GM21528 (cell line): ENCODE measurements around the gene CLCF1.
"Not testable (repeated sequence)": the region's sequence is repeated elsewhere in the genome, so short reads cannot be mapped to it uniquely, and the experiment has no call there.

ENCODE experiments used
- ATAC-seq: cut with Tn5 transposase; IDR thresholded peaks from one replicate; pipeline ENCODE4 v1.9.1; 2021; ENCODE audit warnings: mild to moderate bottlenecking, moderate library complexity; ENCODE audit not compliant: unreplicated experiment, low FRiP score

The CLCF1 gene

GRCh38 chr11:67345247-67345919 is 28.0 kb downstream of the CLCF1 start:
- no peak for ATAC-seq

DNA sequence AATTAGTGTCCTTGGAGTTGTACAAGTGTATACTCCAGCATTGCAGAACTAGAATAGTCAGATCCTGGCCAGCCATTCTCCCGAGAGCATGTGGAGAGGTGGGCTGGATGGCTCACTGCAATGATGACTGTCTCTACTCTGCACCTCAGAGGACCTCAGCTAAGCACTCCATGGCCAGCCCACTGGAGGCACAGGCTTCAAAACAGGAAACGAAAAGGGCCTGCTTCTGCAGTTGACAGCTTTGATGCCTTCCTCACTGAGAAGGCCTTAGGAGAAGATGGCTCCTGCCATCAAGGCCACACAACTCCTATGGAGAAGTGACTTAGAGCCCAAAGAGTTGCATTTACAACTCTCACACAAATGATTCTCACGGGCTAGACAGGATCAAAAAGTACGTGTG is 29.1 kb downstream of the CLCF1 start:
- ATAC-seq = no peak

GRCh38 chr11:67337257-67337656 is 36.1 kb downstream of the CLCF1 start:
- ATAC-seq = no peak

- ATAC-seq = no peak
Observed at GRCh38 chr11:67332081-67332691, 41.2 kb downstream of the CLCF1 start.

GRCh38 chr11:67323526-67323925 is 49.9 kb downstream of the CLCF1 start:
- ATAC-seq = no peak

GRCh38 chr11:67322049-67322448 is 51.3 kb downstream of the CLCF1 start:
- no peak for ATAC-seq

GRCh38 chr11:67321313-67321871 is 52.0 kb downstream of the CLCF1 start:
- ATAC-seq = no peak

- no peak for ATAC-seq
Observed at GRCh38 chr11:67320691-67321090, 52.7 kb downstream of the CLCF1 start.

DNA sequence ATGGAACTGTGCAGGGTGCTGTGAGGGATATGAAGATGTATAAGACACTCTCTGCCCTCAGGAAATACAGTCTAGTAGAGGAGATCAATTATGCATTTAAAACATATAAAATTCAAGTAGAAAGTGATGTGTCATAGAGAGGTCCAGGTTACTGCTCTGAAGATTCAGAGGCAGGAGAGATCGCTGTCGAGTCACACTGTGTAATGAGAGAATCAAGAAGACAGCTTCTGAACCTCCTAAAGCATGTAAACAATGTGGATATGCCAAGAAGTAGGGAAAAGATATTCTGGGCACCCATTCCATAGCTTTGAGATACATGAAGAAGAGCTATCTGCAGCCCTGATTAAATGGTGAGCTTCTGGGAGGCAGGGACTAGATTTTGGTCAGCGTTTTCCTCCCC is 53.4 kb downstream of the CLCF1 start:
- ATAC-seq = no peak

DNA sequence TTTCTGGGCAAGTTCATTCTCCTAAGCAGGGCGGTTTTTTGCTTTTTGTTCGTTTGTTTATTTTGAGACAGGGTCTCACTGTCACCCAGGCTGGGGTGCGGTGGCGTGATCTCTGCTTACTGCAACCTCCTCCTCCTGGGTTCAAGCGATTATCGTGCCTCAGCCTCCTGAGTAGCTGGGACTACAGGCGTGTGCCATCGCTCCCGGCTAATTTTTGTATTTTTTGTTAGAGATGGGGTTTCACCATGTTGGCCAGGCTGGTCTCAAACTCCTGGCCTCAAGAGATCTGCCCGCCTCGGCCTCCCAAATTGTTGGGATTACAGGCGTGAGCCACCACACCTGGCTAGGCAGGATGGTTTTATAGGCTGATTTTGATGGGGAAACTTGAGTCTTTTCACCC is 54.5 kb downstream of the CLCF1 start:
- not testable (repeated sequence) for ATAC-seq

DNA sequence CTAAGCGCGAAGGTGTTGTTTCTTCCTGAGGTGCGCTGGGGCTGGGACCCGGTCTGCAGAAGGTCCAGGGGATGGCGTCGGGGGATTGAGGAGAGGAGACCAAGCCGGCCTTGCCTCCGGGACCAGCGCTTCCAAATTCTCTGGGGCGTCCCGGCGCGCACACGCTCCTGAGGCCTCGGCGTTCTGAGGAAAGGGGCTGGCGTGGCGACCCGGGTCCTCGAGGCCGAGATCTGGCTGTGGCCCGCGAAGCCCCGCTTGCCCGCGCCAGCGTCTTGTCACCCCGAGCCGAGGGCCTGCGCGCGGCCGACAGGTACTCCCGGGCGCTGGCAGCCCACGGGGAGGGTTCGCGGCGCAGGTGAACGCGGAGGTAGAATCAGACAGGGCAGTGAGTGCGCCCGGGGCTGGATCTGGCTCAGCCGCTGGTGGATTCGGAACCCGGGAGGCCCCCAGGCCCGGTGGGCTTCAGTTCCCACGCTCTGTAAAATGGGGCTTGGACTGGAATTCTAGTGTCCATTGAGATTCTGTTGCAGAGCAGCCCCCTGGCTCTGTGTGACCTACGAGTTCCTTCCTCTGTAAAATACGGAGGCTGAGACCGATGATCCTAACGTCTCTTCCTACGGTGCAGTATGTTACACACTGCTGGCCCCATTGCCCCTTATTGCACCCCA is 55.4 kb downstream of the CLCF1 start:
- peak; percentile 16 for ATAC-seq

GRCh38 chr11:67317205-67317887 is 56.1 kb downstream of the CLCF1 start:
- ATAC-seq = peak; percentile 87

DNA sequence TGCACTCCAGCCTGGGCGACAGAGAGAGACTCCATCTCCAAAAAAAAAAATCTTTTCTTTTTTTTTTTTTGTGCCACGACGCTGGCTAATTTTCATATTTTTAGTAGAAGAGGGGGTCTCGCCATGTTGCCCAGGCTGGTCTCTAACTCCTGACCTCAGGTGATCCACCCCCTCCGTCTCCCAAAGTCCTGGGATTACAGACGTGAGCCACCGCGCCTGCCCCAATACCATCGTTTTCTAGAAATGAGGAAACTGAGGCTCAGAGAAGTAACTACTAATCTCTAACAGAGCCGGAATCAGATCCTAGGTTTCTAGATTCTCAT is 56.6 kb downstream of the CLCF1 start:
- no peak for ATAC-seq

GRCh38 chr11:67315325-67315909 is 58.0 kb downstream of the CLCF1 start:
- ATAC-seq = no peak

DNA sequence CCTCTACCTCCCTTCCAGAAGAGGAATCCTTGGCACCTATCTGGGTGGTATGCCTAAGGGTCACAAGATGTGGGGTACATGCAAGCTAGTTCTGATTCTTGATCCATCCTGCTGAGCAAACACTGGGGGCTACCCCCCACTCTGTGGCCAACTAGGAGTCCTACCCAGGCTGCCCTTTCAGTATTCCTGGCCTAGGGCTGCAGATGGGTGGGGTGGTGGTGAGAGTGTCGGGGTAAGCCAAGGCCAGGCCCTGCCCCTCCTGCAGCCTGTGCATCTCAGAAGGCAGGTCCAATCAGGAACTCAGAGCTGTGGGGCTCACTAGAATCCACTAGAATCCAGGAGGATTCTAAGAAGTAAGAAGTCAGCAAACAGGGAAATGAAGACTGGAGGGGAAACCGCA is 59.2 kb downstream of the CLCF1 start:
- no peak for ATAC-seq
